ENCODE data around the gene CXCL1.

GRCh38 chr4:73831569-73831968 lies 37.6 kb upstream of the CXCL1 start:
- TF ChIP-seq CTCF (conservative IDR thresholded peaks at IDR 0.05 in 1 of 2, IDR thresholded peaks at IDR 0.05 in 1 of 2; ENCODE audit: low read depth in 1 of 2, low read length in 2 of 2) (no peak), EZH2 (IDR thresholded peaks at IDR 0.05; ENCODE audit: low read length, missing control alignments) (no peak)
